GM23248 (cell line): ENCODE data around the gene LSP1.

Experiments used
- EZH2 ChIP-seq: fragments of 200-600 bp; sonication (generic); IDR thresholded peaks from 2 replicates; pipeline ENCODE4 v1.6.1; 2018; ENCODE audit warnings: antibody characterized with exemption, mild to moderate bottlenecking; ENCODE audit not compliant: insufficient read depth, poor library complexity, severe bottlenecking
- EZH2phosphoT487 ChIP-seq: fragments of 200-600 bp; sonication (generic); IDR thresholded peaks from 2 replicates; pipeline ENCODE4 v1.6.1; 2018; ENCODE audit warnings: antibody characterized with exemption, moderate library complexity, mild to moderate bottlenecking, low read depth; ENCODE audit not compliant: insufficient read depth

GRCh38 chr11:1868636-1869291 is 15.9 kb downstream of the LSP1 start:
- TF ChIP-seq EZH2 (no peak), EZH2phosphoT487 (0 out of 2 replicates have a peak, but pooled peaks have one; percentile 43)
